GM15510 (cell line): ENCODE results near the gene ARHGAP42.

Experiments
- POLR2A ChIP-seq: IDR thresholded peaks from 3 replicates; pipeline ENCODE4 v1.6.1; 2011; ENCODE audit warnings: borderline replicate concordance; ENCODE audit not compliant: insufficient read length; ENCODE audit errors: extremely low read depth

The ARHGAP42 gene

GRCh38 chr11:100801225-100801999 lies 114.3 kb downstream of the ARHGAP42 start:
- no peak for TF ChIP-seq POLR2A

GRCh38 chr11:100805506-100806199 lies 118.6 kb downstream of the ARHGAP42 start:
- no peak for TF ChIP-seq POLR2A

- TF ChIP-seq POLR2A, result no peak
Observed at GRCh38 chr11:100806296-100806695, 119.2 kb downstream of the ARHGAP42 start.

GRCh38 chr11:100808904-100809491 lies 121.9 kb downstream of the ARHGAP42 start:
- no peak for TF ChIP-seq POLR2A

- no peak for TF ChIP-seq POLR2A
Observed at GRCh38 chr11:100810146-100810545, 123.1 kb downstream of the ARHGAP42 start.

- TF ChIP-seq POLR2A, result no peak
Observed at GRCh38 chr11:100810666-100811065, 123.6 kb downstream of the ARHGAP42 start.

- no peak for TF ChIP-seq POLR2A
Observed at GRCh38 chr11:100812517-100812916, 125.4 kb downstream of the ARHGAP42 start.

- TF ChIP-seq POLR2A, result no peak
Observed at GRCh38 chr11:100815787-100816330, 128.8 kb downstream of the ARHGAP42 start.

GRCh38 chr11:100816823-100817222 lies 129.7 kb downstream of the ARHGAP42 start:
- TF ChIP-seq POLR2A, result no peak

- TF ChIP-seq POLR2A, result no peak
Observed at GRCh38 chr11:100817620-100818019, 130.5 kb downstream of the ARHGAP42 start.

- no peak for TF ChIP-seq POLR2A
Observed at GRCh38 chr11:100820621-100821020, 133.5 kb downstream of the ARHGAP42 start.

GRCh38 chr11:100821198-100821597 lies 134.1 kb downstream of the ARHGAP42 start:
- no peak for TF ChIP-seq POLR2A

GRCh38 chr11:100823360-100823759 lies 136.3 kb downstream of the ARHGAP42 start:
- no peak for TF ChIP-seq POLR2A

GRCh38 chr11:100824041-100824809 lies 137.1 kb downstream of the ARHGAP42 start:
- no peak for TF ChIP-seq POLR2A
